ENCODE results near the gene BRCA2. TPM values are rescaled to one million over a fixed set of nuclear protein-coding genes. Genes with fewer than 3 reads are reported as not detected.
"Not testable (repeated sequence)": the region's sequence is repeated elsewhere in the genome, so short reads cannot be mapped to it uniquely, and the experiment has no call there.

The BRCA2 gene
- total RNA-seq, 1 donor from 2014 or later = 7.3 TPM

- peak; percentile 38 for ATAC-seq
These were observed 754 bp upstream of the BRCA2 start for GRCh38 chr13:32314271-32315237.

- ATAC-seq = peak; percentile 3
These were observed 676 bp downstream of the BRCA2 start for GRCh38 chr13:32316028-32316339.

DNA sequence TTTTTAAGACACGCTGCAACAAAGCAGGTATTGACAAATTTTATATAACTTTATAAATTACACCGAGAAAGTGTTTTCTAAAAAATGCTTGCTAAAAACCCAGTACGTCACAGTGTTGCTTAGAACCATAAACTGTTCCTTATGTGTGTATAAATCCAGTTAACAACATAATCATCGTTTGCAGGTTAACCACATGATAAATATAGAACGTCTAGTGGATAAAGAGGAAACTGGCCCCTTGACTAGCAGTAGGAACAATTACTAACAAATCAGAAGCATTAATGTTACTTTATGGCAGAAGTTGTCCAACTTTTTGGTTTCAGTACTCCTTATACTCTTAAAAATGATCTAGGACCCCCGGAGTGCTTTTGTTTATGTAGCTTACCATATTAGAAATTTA is 1.2 kb downstream of the BRCA2 start:
- ATAC-seq = no peak

DNA sequence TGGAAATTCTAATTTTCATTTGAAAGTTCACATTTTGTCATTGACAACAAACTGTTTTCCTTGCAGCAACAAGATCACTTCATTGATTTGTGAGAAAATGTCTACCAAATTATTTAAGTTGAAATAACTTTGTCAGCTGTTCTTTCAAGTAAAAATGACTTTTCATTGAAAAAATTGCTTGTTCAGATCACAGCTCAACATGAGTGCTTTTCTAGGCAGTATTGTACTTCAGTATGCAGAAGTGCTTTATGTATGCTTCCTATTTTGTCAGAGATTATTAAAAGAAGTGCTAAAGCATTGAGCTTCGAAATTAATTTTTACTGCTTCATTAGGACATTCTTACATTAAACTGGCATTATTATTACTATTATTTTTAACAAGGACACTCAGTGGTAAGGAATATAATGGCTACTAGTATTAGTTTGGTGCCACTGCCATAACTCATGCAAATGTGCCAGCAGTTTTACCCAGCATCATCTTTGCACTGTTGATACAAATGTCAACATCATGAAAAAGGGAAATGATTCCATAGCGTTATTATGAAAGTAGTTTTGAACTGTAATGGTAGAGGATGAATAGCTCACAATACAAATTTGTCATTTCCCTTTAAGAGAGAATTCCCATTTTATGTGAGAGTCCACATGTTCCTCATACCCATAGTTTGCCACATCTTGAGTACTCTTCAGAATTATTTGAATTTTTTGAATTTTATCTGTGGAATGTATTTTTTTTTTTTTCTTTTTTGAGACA is 2.6 kb downstream of the BRCA2 start:
- no peak for ATAC-seq

- no peak for ATAC-seq
These were observed 5.2 kb downstream of the BRCA2 start for GRCh38 chr13:32320528-32320927.

DNA sequence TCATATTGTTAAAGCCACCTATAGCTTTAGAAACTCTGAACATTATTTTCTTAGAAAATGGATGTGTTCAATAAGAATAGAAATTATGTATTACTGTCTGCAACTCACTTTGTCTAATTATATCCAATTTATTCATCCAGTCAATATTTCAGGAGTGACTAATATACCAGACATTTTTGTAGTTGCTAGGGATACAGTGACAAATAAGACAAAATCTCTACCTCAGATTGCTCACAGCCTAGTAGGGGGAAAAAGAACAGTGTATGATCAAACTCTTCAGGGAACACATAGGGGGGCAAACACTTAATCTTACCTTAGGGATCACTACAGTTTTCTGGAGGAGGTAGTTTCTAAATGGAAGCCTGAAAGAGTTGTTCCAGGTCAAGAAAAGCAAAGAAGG is 8.6 kb downstream of the BRCA2 start:
- no peak for ATAC-seq

GRCh38 chr13:32330441-32330840 is 15.1 kb downstream of the BRCA2 start:
- peak; percentile 26 for ATAC-seq

DNA sequence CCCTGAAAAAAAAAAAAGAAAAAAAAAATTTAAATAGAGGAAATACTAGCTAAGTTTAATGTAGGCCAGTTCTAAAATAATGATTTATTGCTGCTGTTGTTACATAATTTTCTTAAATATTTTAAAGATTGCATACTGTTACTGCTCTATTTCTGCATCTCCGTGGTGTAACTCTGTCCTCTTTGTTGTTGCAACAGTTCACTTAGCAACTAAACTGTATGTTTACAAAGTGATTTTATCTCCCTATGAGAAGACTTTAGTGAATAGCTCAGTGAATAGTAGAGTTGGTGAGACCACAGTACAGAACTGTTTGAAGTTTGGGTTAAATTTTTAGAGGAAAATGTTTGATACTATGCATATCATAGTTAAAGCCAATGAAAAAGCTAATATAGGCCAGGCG is 19.4 kb downstream of the BRCA2 start:
- ATAC-seq = no peak

GRCh38 chr13:32340914-32341313 is 25.6 kb downstream of the BRCA2 start:
- no peak for ATAC-seq

DNA sequence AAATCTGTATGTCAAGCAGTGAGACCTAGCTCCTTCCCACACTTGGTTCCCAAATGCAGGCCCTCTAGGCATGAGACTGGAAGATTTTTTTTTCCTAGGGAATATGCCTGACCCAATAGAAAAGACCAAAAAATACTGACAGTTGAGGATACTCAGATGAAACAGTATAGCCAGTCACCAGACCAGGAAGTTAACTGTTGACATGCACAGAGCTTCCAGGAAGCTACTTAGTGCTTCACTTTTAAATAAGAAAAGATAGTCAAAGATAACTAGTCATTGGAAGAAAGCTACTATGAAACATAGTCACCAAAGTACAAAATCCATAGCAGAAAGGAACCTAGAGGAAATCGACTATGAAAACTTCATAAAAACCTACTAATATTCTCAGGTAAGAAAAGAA is 32.3 kb downstream of the BRCA2 start:
- ATAC-seq = no peak

DNA sequence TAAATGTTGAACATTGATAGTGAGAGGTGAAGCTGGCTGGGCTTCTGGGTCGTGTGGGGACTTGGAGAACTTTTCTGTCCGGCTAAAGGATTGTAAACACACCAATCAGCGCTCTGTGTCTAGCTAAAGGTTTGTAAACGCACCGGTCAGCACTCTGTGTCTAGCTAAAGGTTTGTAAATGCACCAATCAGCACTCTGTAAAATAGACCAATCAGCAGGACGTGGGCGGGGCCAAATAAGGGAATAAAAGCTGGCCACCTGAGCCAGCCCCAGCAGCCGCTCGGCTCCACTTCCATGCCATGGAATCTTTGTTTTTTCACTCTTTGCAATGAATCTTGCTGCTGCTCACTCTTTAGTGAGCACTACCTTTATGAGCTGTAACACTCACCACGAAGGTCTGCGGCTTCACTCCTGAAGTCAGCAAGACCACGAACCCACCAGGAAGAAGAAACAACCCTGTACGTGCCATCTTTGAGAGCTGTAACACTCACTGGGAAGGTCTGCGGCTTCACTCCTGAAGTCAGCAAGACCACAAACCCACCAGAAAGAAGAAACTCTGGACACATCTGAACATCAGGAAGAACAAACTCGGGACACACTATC is 35.6 kb downstream of the BRCA2 start:
- not testable (repeated sequence) for ATAC-seq

- ATAC-seq = no peak
These were observed 38.7 kb downstream of the BRCA2 start for GRCh38 chr13:32354040-32354439.

- not testable (repeated sequence) for ATAC-seq
These were observed 40.6 kb downstream of the BRCA2 start for GRCh38 chr13:32355935-32356334.

GRCh38 chr13:32362574-32362973 is 47.3 kb downstream of the BRCA2 start:
- no peak for ATAC-seq

- no peak for ATAC-seq
These were observed 55.5 kb downstream of the BRCA2 start for GRCh38 chr13:32370805-32371204.

- ATAC-seq = no peak
These were observed 61.5 kb downstream of the BRCA2 start for GRCh38 chr13:32376642-32377415.

GRCh38 chr13:32378012-32378411 is 62.7 kb downstream of the BRCA2 start:
- no peak for ATAC-seq

DNA sequence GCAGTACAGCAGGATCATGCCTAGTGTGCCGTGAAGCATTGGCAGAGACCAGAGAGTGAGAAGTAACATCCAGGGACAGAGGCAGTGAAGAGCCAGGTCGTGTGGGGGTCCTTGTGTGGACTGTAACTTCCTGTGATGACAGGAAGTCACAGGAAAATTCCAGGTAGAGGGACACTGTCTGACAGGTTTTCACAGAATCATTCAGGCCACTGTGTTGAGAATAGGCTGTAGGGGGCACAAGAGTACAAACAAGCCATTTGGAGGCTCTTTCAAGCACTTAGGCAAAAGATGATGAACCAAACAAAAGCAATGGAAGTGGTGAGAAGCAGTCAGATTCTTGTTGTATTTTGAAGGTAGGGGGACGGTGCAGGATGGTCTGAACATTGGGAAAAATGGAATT is 66.2 kb downstream of the BRCA2 start:
- no peak for ATAC-seq

DNA sequence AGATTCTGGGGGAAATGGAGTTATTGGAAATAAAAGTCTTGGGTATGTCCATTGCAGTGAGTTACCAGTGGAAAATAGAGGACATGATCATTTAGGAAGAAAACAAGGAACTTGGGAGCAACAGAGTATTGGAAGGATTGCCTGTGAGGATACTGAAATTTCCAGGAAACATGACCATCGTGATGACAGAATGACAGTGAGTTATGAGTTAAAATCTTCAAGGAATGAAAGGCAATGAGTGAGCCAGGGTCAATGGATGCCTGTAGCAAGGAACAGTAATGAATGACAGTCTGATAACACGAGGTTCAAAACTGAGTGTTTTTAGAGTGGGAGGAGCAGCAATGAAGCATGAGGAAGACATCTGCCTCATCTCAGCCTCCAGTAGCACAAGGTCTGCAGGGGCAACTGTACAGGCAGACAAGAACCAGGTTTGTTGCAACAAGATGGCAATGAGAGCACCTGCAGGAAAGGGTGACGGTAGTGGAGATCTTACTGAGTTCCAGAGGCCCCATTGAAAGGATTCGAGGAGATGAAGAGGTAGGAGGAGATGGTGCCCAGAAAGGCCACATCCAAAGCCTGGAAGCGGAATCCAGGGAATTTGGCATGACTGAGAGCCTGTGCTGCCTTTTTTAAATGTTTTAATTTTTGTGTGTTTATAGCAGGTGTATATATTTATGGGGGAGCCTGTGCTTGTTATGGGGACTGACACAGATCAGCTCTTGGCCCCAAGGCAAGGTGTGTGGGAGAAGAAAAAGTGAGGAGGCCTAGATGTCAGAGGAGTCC is 68.7 kb downstream of the BRCA2 start:
- no peak for ATAC-seq

DNA sequence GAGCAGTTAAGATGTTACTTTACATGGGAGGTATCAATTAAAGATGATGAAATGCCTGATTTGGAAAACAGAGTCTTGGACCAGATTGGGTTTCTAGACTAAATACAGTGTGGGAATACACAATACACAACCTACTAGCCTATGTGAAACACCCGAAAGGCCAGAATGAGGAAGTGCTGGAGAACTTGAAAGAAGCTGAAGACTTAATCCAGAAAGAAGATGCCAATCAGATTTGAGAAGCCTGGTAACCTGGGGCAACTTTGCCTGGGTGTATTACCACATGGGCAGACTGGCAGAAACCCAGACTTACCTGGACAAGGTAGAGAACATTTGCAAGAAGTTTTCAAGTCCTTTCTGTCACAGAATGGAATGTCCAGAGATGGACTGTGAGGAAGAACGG is 69.4 kb downstream of the BRCA2 start:
- no peak for ATAC-seq

- ATAC-seq = no peak
These were observed 70.1 kb downstream of the BRCA2 start for GRCh38 chr13:32385410-32385809.

- no peak for ATAC-seq
These were observed 74.7 kb downstream of the BRCA2 start for GRCh38 chr13:32390048-32390447.
